ENCODE data around the gene PDE6D.

PDE6D gene

GRCh38 chr2:231819447-231820042 lies 38.5 kb upstream of the PDE6D start:
- Histone ChIP-seq H3K27me3 (ENCODE audit: insufficient read depth, low read length, poor library complexity) (no peaks in the 10 kb centered on the region), H3K9me3 (ENCODE audit: insufficient read depth, low read length, severe bottlenecking) (peaks cover 6% of the 10 kb centered on the region), H3K36me3 (ENCODE audit: insufficient read depth, low read length) (no peaks in the 10 kb centered on the region), H3K9ac (ENCODE audit: low read depth, low read length) (no peak overlapping the region), H3K27ac (ENCODE audit: low read length) (no peak overlapping the region), H3K4me2 (ENCODE audit: insufficient read depth, low read length) (no peak overlapping the region), H4K20me1 (ENCODE audit: insufficient read depth, low read length) (no peaks in the 10 kb centered on the region), H3K4me3 (ENCODE audit: low read depth in 1 of 2, low read length in 2 of 2) (no peak overlapping the region), H2AFZ (ENCODE audit: low read depth, low read length) (no peak overlapping the region), H3K79me2 (ENCODE audit: insufficient read depth, low read length) (no peaks in the 10 kb centered on the region), H3K4me1 (ENCODE audit: insufficient read depth, low read length) (no peaks in the 10 kb centered on the region)
- ATAC-seq (ENCODE audit: insufficient read depth, low read depth) (peak; percentile 35; the same call in 2 of the 3 replicates), DNase-seq (no peak)
- TF ChIP-seq EZH2 (IDR thresholded peaks at IDR 0.05; ENCODE audit: borderline replicate concordance, low read depth, low read length, severe bottlenecking) (no peak), CTCF (IDR thresholded peaks at IDR 0.05; ENCODE audit: borderline replicate concordance, extremely low read depth, low read length, poor library complexity, severe bottlenecking) (no peak)

GRCh38 chr2:231816327-231817026 lies 35.4 kb upstream of the PDE6D start:
- Histone ChIP-seq H3K27ac (ENCODE audit: low read length) (no peak overlapping the region), H3K36me3 (ENCODE audit: insufficient read depth, low read length) (peaks cover 14% of the 10 kb centered on the region; the same call in 1 of the 2 replicates), H4K20me1 (ENCODE audit: insufficient read depth, low read length) (no peaks in the 10 kb centered on the region), H3K27me3 (ENCODE audit: insufficient read depth, low read length, poor library complexity) (no peaks in the 10 kb centered on the region), H3K4me2 (ENCODE audit: insufficient read depth, low read length) (no peak overlapping the region), H2AFZ (ENCODE audit: low read depth, low read length) (no peak overlapping the region), H3K9me3 (ENCODE audit: insufficient read depth, low read length, severe bottlenecking) (no peaks in the 10 kb centered on the region), H3K9ac (ENCODE audit: low read depth, low read length) (no peak overlapping the region), H3K79me2 (ENCODE audit: insufficient read depth, low read length) (no peaks in the 10 kb centered on the region), H3K4me3 (ENCODE audit: low read depth in 1 of 2, low read length in 2 of 2) (no peak overlapping the region), H3K4me1 (ENCODE audit: insufficient read depth, low read length) (no peaks in the 10 kb centered on the region)
- no peak for TF ChIP-seq EZH2 (IDR thresholded peaks at IDR 0.05; ENCODE audit: borderline replicate concordance, low read depth, low read length, severe bottlenecking)
- ATAC-seq (ENCODE audit: insufficient read depth, low read depth) = no peak
- no peak for DNase-seq

GRCh38 chr2:231810905-231811304 lies 29.8 kb upstream of the PDE6D start:
- no peaks in the 10 kb centered on the region for H3K27me3 ChIP-seq (ENCODE audit: insufficient read depth, low read length, poor library complexity)
- H3K4me2 ChIP-seq (ENCODE audit: insufficient read depth, low read length) = no peak overlapping the region
- no peaks in the 10 kb centered on the region; the same call in 1 of the 2 replicates for H3K79me2 ChIP-seq (ENCODE audit: insufficient read depth, low read length)
- H3K36me3 ChIP-seq (ENCODE audit: insufficient read depth, low read length) = peaks cover 67% of the 10 kb centered on the region
- no peak for ATAC-seq (ENCODE audit: insufficient read depth, low read depth)
- H2AFZ ChIP-seq (ENCODE audit: low read depth, low read length) = no peak overlapping the region
- no peaks in the 10 kb centered on the region for H3K9me3 ChIP-seq (ENCODE audit: insufficient read depth, low read length, severe bottlenecking)
- H3K4me3 ChIP-seq (ENCODE audit: low read depth in 1 of 2, low read length in 2 of 2) = no peak overlapping the region
- peaks cover 6% of the 10 kb centered on the region; the same call in 1 of the 2 replicates for H4K20me1 ChIP-seq (ENCODE audit: insufficient read depth, low read length)
- H3K27ac ChIP-seq (ENCODE audit: low read length) = no peak overlapping the region
- no peaks in the 10 kb centered on the region for H3K4me1 ChIP-seq (ENCODE audit: insufficient read depth, low read length)
- DNase-seq = no peak
- TF ChIP-seq CTCF (IDR thresholded peaks at IDR 0.05; ENCODE audit: borderline replicate concordance, extremely low read depth, low read length, poor library complexity, severe bottlenecking) = no peak
- no peak for TF ChIP-seq EZH2 (IDR thresholded peaks at IDR 0.05; ENCODE audit: borderline replicate concordance, low read depth, low read length, severe bottlenecking)
- H3K9ac ChIP-seq (ENCODE audit: low read depth, low read length) = no peak overlapping the region

- H3K36me3 ChIP-seq (ENCODE audit: insufficient read depth, low read length) = peaks cover 82% of the 10 kb centered on the region
- TF ChIP-seq CTCF (IDR thresholded peaks at IDR 0.05; ENCODE audit: borderline replicate concordance, extremely low read depth, low read length, poor library complexity, severe bottlenecking) = no peak
- no peak for TF ChIP-seq EZH2 (IDR thresholded peaks at IDR 0.05; ENCODE audit: borderline replicate concordance, low read depth, low read length, severe bottlenecking)
- no peak overlapping the region for H2AFZ ChIP-seq (ENCODE audit: low read depth, low read length)
- no peak overlapping the region for H3K9ac ChIP-seq (ENCODE audit: low read depth, low read length)
- peaks cover 17% of the 10 kb centered on the region for H4K20me1 ChIP-seq (ENCODE audit: insufficient read depth, low read length)
- no peaks in the 10 kb centered on the region for H3K4me1 ChIP-seq (ENCODE audit: insufficient read depth, low read length)
- no peak overlapping the region for H3K4me2 ChIP-seq (ENCODE audit: insufficient read depth, low read length)
- H3K4me3 ChIP-seq (ENCODE audit: low read depth in 1 of 2, low read length in 2 of 2) = no peak overlapping the region
- H3K79me2 ChIP-seq (ENCODE audit: insufficient read depth, low read length) = peaks cover 5% of the 10 kb centered on the region
- H3K9me3 ChIP-seq (ENCODE audit: insufficient read depth, low read length, severe bottlenecking) = no peaks in the 10 kb centered on the region
- H3K27ac ChIP-seq (ENCODE audit: low read length) = no peak overlapping the region
- DNase-seq (no peak), ATAC-seq (ENCODE audit: insufficient read depth, low read depth) (no peak)
- no peaks in the 10 kb centered on the region for H3K27me3 ChIP-seq (ENCODE audit: insufficient read depth, low read length, poor library complexity)
Observed at GRCh38 chr2:231807020-231807419, 25.9 kb upstream of the PDE6D start.
